IMR-90 (cell line): ENCODE results near the gene DENND2C. TPM values are rescaled to one million over a fixed set of nuclear protein-coding genes. Genes with fewer than 3 reads are reported as not detected.

ENCODE experiments used
- ATAC-seq: fragments of 200-7000 bp; cut with Tn5 transposase; 2 replicates; pipeline ENCODE4 v1.9.1; 2020; ENCODE audit warnings: low read depth, mild to moderate bottlenecking, moderate library complexity
- BruUV-seq: library from RNA; stranded (reverse); fragments of 400-500 nt; replicated peaks from 2 replicates; lab custom pipeline; 2021; lab: Mats Ljungman, UMichigan
- CTCF ChIA-PET: fragments of 300-600 bp; formaldehyde crosslinking; extraction: SDS; loops from one replicate; lab custom pipeline; 2021; ENCODE audit warnings: antibody characterized with exemption; lab: Yijun Ruan, JAX
- POLR2A ChIA-PET: fragments of 300-600 bp; sonication (Branson Sonifier 250); formaldehyde crosslinking; loops from one replicate; lab custom pipeline; 2022; ENCODE audit warnings: antibody characterized with exemption; ENCODE audit not compliant: unreplicated experiment; lab: Charles Lee
- DNase-seq: peaks from one replicate; pipeline ENCODE4 v3.0.0; 2013
- H2AFZ ChIP-seq: replicated peaks from 2 replicates; pipeline ENCODE3; 2013; ENCODE audit warnings: low read length, mild to moderate bottlenecking; ENCODE audit not compliant: poor library complexity
- H2AK5ac ChIP-seq: 2 replicates; pipeline ENCODE4 v1.6.1; 2013; ENCODE audit warnings: low read depth, low read length, inconsistent platforms
- H2AK9ac ChIP-seq: replicated peaks from 2 replicates; pipeline ENCODE3; 2013; ENCODE audit warnings: mild to moderate bottlenecking, low read depth, low read length, moderate library complexity; ENCODE audit not compliant: poor library complexity
- H2BK120ac ChIP-seq: 2 replicates; pipeline ENCODE4 v1.6.1; 2013; ENCODE audit warnings: low read depth, low read length, inconsistent platforms
- H2BK15ac ChIP-seq: 3 replicates; pipeline ENCODE4 v1.6.1; 2013; ENCODE audit warnings: low read depth, low read length, inconsistent platforms
- H2BK20ac ChIP-seq: 2 replicates; pipeline ENCODE4 v1.6.1; 2013; ENCODE audit warnings: low read depth, mild to moderate bottlenecking, inconsistent platforms, low read length, moderate library complexity
- H2BK5ac ChIP-seq: 2 replicates; pipeline ENCODE4 v1.6.1; 2013; ENCODE audit warnings: mild to moderate bottlenecking, low read depth, low read length, inconsistent platforms; ENCODE audit not compliant: poor library complexity, severe bottlenecking
- H3K14ac ChIP-seq: replicated peaks from 2 replicates; pipeline ENCODE4 v1.6.1; 2013; ENCODE audit warnings: low read depth, low read length, inconsistent platforms
- H3K18ac ChIP-seq: 2 replicates; pipeline ENCODE4 v1.6.1; 2013; ENCODE audit warnings: low read depth, low read length, control low read depth
- H3K23ac ChIP-seq: 2 replicates; pipeline ENCODE4 v1.6.1; 2013; ENCODE audit warnings: low read depth, low read length, inconsistent platforms
- H3K27ac ChIP-seq: 2 replicates; pipeline ENCODE4 v1.5.1; 2013; ENCODE audit warnings: mild to moderate bottlenecking, control low read depth, low read length; ENCODE audit not compliant: insufficient read depth
- H3K27me3 ChIP-seq: 2 replicates; pipeline ENCODE4 v1.6.1; 2013; ENCODE audit warnings: low read length; ENCODE audit not compliant: control insufficient read depth, insufficient read depth
- H3K36me3 ChIP-seq: 2 replicates; pipeline ENCODE4 v1.6.1; 2013; ENCODE audit warnings: low read length, mixed read lengths; ENCODE audit not compliant: control insufficient read depth, insufficient read depth
- H3K4ac ChIP-seq: 2 replicates; pipeline ENCODE4 v1.6.1; 2013; ENCODE audit warnings: low read depth, low read length, inconsistent platforms
- H3K4me1 ChIP-seq: 2 replicates; pipeline ENCODE4 v1.6.1; 2013; ENCODE audit warnings: low read length, mixed read lengths; ENCODE audit not compliant: control insufficient read depth, insufficient read depth
- H3K4me2 ChIP-seq: 2 replicates; pipeline ENCODE4 v1.6.1; 2013; ENCODE audit warnings: low read depth, mild to moderate bottlenecking, control low read depth, low read length, moderate library complexity
- H3K4me3 ChIP-seq: 2 replicates; pipeline ENCODE4 v1.5.1; 2013; ENCODE audit warnings: low read depth, mild to moderate bottlenecking, control low read depth, low read length, moderate library complexity; ENCODE audit not compliant: insufficient read depth
- H3K56ac ChIP-seq: 2 replicates; pipeline ENCODE4 v1.6.1; 2013; ENCODE audit warnings: low read length, inconsistent platforms; ENCODE audit not compliant: insufficient read depth; ENCODE audit errors: extremely low read depth
- H3K79me1 ChIP-seq, 2 experiments: 2 replicates each; pipeline ENCODE4 v1.6.1; 2013; ENCODE audit warnings: low read length in 2 of 2, inconsistent platforms in 1 of 2, low read depth in 1 of 2
- H3K9ac ChIP-seq: 2 replicates; pipeline ENCODE4 v1.6.1; 2013; ENCODE audit warnings: low read depth, low read length, control low read depth
- H3K9me1 ChIP-seq: 2 replicates; pipeline ENCODE4 v1.6.1; 2013; ENCODE audit warnings: low read length, inconsistent platforms; ENCODE audit not compliant: insufficient read depth
- H3K9me3 ChIP-seq: 2 replicates; pipeline ENCODE4 v1.6.1; 2013; ENCODE audit warnings: low read length; ENCODE audit not compliant: control insufficient read depth, insufficient read depth
- H4K20me1 ChIP-seq: 2 replicates; pipeline ENCODE4 v1.6.1; 2013; ENCODE audit warnings: low read length, inconsistent platforms; ENCODE audit not compliant: insufficient read depth
- H4K5ac ChIP-seq: 2 replicates; pipeline ENCODE4 v1.6.1; 2013; ENCODE audit warnings: mild to moderate bottlenecking, low read depth, low read length, control low read depth
- H4K8ac ChIP-seq, 2 experiments: 2 replicates each; pipeline ENCODE4 v1.6.1; 2013; ENCODE audit warnings: low read depth in 2 of 2, low read length in 2 of 2, control low read depth in 1 of 2, inconsistent platforms in 1 of 2
- H4K91ac ChIP-seq: 2 replicates; pipeline ENCODE4 v1.6.1; 2013; ENCODE audit warnings: low read depth, low read length, inconsistent platforms; ENCODE audit not compliant: insufficient read depth
- BHLHE40 ChIP-seq: fragments of 150-350 bp; IDR thresholded peaks from 2 replicates; pipeline ENCODE4 v1.6.1; 2016; ENCODE audit warnings: mild to moderate bottlenecking, low read depth, low read length
- CEBPB ChIP-seq: IDR thresholded peaks from 2 replicates; pipeline ENCODE4 v1.6.1; 2012; ENCODE audit warnings: low read depth, low read length, improper control_type of control experiment
- MAFK ChIP-seq: IDR thresholded peaks from 2 replicates; pipeline ENCODE4 v1.6.1; 2012; ENCODE audit warnings: low read depth, low read length, improper control_type of control experiment
- MXI1 ChIP-seq: IDR thresholded peaks from 2 replicates; pipeline ENCODE4 v1.6.1; 2012; ENCODE audit warnings: low read depth, mild to moderate bottlenecking, low read length, moderate library complexity, borderline replicate concordance
- NFE2L2 ChIP-seq: fragments of 150-350 bp; IDR thresholded peaks from 2 replicates; pipeline ENCODE4 v1.6.1; 2016; ENCODE audit warnings: low read depth, mild to moderate bottlenecking, low read length
- POLR2A ChIP-seq: IDR thresholded peaks from 2 replicates; pipeline ENCODE4 v1.6.1; 2012; ENCODE audit warnings: mild to moderate bottlenecking, low read depth, low read length
- RAD21 ChIP-seq: IDR thresholded peaks from 2 replicates; pipeline ENCODE4 v1.6.1; 2012; ENCODE audit warnings: low read length, improper control_type of control experiment
- RFX5 ChIP-seq: IDR thresholded peaks from 2 replicates; pipeline ENCODE4 v1.8.0; 2012; ENCODE audit warnings: low read depth, mild to moderate bottlenecking, low read length, moderate library complexity
- SMC3 ChIP-seq: fragments of 150-350 bp; IDR thresholded peaks from 2 replicates; pipeline ENCODE4 v1.6.1; 2016; ENCODE audit warnings: low read depth, mild to moderate bottlenecking, antibody characterized with exemption, low read length, moderate library complexity
- WGBS, 2 experiments: methylation state at CpG; one replicate each; pipeline versions ENCODE4 v1.1.5 to v1.1.7; 2013; ENCODE audit warnings: missing lambda C conversion rate in 2 of 2; ENCODE audit not compliant: insufficient read length in 1 of 2; ENCODE audit errors: extremely low coverage in 2 of 2; 5-methylcytosine and 5-hydroxymethylcytosine counted together
- dilution Hi-C: fragments of 300-500 bp; cut with HindIII; formaldehyde crosslinking; loops from one replicate; pipeline ENCODE4 v1.14.3; 2018; ENCODE audit warnings: low sequenced_read_pairs; ENCODE audit not compliant: unreplicated experiment
- in situ Hi-C: fragments of 300-500 bp; cut with MboI; formaldehyde crosslinking; loops from 3 replicates; pipeline ENCODE4 v1.14.3; 2019; ENCODE audit warnings: low sequenced_read_pairs, inconsistent platforms, mixed read lengths
- intact Hi-C: fragments of 100-400 bp; cut with micrococcal nuclease; formaldehyde crosslinking; loops from 2 replicates; pipeline ENCODE4 v1.10.0; 2022
- polyA plus RNA-seq, 3 experiments: library from polyadenylated mRNA; depleted of rRNA; stranded (reverse); fragments of >200 nt; gene quantifications; 2 replicates each; pipeline ENCODE4 v1.2.3, GENCODE V29; 2012; ENCODE audit warnings: low replicate concordance in 1 of 3
- total RNA-seq: library from RNA; depleted of rRNA; stranded (reverse); fragments of >200 nt; gene quantifications from 2 replicates; pipeline ENCODE4 v1.2.3, GENCODE V29; 2012
- TF ChIP-seq, protein P1 (sequence below): conservative IDR thresholded peaks from 2 replicates; pipeline ENCODE4 v1.5.1; 2012; ENCODE audit warnings: mild to moderate bottlenecking, low read depth, low read length, improper control_type of control experiment
- TF ChIP-seq, protein P2 (sequence below): fragments of 150-350 bp; IDR thresholded peaks from 2 replicates; pipeline ENCODE4 v1.6.1; 2017; ENCODE audit warnings: mild to moderate bottlenecking, antibody characterized with exemption, low read length, low read depth

Gene DENND2C
- total and polyA plus RNA-seq, 2 of the 4 experiments (the other 2 are of a cell fraction) = 0.58 to 2.2 TPM

DNA sequence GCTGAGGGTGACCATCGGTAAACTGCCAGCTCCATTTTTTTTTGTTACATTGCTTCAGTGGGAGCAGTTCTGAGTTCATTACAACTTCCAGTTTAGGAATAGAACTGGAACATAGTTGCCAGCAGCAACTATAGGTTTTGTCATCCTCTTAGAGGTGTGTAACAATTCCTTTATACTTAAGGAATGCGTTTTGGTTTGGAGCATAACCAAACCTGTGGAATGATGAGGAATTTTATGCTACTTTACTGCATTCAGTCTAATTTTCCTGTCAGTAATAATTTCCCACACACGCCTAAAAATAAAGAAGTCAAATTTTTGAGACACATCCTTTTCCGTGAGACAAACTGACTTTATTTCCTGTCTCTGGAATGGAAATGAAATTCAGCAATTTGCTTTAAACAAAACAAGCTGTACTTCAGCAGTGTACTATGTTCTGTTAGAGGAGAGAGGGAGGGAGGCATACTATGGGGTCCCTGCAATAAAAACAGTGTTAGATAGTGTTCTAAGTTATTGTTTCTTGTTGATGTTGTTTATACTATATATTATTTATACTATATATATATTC is 30.3 kb upstream of the DENND2C start:
- no peaks in the 10 kb centered on the region for H3K4me1 ChIP-seq
- H2BK20ac ChIP-seq = no peak overlapping the region
- BruUV-seq = no TSS peak
- no peak overlapping the region for H4K91ac ChIP-seq
- no peak overlapping the region for H3K4me3 ChIP-seq
- H3K23ac ChIP-seq = no peak overlapping the region
- in situ Hi-C loops (loop anchor here (25.0 kb wide), 1 partner anchor 738 kb away; no protein-coding TSS in a partner anchor), dilution Hi-C loops (no loop called here), intact Hi-C loops (no loop called here)
- H2BK120ac ChIP-seq = no peak overlapping the region
- no peak overlapping the region for H3K27ac ChIP-seq
- no peaks in the 10 kb centered on the region for H3K9me1 ChIP-seq
- H3K18ac ChIP-seq = no peak overlapping the region
- WGBS, 2 experiments = 75% methylated on average over 1 of the region's 4 CpGs; no CpG with 5 or more reads in 1 of the 2 experiments
- H2BK5ac ChIP-seq = no peak overlapping the region
- H2AK9ac ChIP-seq = no peak overlapping the region
- ATAC-seq = no peak
- POLR2A ChIA-PET = interaction anchor here (0.7 kb wide), 1 partner anchor 31 kb away, joined by 4 read pairs; no protein-coding TSS in a partner anchor
- no peak overlapping the region for H3K9ac ChIP-seq
- no peak overlapping the region for H3K4ac ChIP-seq
- H2AK5ac ChIP-seq = no peak overlapping the region
- no peak for DNase-seq
- no peaks in the 10 kb centered on the region for H3K36me3 ChIP-seq
- no peak overlapping the region for H4K8ac ChIP-seq
- H2BK15ac ChIP-seq = no peak overlapping the region
- no peak overlapping the region for H3K14ac ChIP-seq
- TF ChIP-seq CEBPB (no peak), POLR2A (no peak), SMC3 (no peak), BHLHE40 (no peak), RFX5 (no peak), NFE2L2 (no peak), MXI1 (no peak), MAFK (no peak), RAD21 (no peak)
- TF ChIP-seq, protein P1, sequence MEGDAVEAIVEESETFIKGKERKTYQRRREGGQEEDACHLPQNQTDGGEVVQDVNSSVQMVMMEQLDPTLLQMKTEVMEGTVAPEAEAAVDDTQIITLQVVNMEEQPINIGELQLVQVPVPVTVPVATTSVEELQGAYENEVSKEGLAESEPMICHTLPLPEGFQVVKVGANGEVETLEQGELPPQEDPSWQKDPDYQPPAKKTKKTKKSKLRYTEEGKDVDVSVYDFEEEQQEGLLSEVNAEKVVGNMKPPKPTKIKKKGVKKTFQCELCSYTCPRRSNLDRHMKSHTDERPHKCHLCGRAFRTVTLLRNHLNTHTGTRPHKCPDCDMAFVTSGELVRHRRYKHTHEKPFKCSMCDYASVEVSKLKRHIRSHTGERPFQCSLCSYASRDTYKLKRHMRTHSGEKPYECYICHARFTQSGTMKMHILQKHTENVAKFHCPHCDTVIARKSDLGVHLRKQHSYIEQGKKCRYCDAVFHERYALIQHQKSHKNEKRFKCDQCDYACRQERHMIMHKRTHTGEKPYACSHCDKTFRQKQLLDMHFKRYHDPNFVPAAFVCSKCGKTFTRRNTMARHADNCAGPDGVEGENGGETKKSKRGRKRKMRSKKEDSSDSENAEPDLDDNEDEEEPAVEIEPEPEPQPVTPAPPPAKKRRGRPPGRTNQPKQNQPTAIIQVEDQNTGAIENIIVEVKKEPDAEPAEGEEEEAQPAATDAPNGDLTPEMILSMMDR = no peak
- TF ChIP-seq, protein P2, sequence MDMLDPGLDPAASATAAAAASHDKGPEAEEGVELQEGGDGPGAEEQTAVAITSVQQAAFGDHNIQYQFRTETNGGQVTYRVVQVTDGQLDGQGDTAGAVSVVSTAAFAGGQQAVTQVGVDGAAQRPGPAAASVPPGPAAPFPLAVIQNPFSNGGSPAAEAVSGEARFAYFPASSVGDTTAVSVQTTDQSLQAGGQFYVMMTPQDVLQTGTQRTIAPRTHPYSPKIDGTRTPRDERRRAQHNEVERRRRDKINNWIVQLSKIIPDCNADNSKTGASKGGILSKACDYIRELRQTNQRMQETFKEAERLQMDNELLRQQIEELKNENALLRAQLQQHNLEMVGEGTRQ = no peak
- no peak overlapping the region for H4K5ac ChIP-seq
- H4K20me1 ChIP-seq = no peaks in the 10 kb centered on the region
- H3K56ac ChIP-seq = no peak overlapping the region
- H3K4me2 ChIP-seq = no peak overlapping the region
- CTCF ChIA-PET = no interaction called here
- no peak overlapping the region for H2AFZ ChIP-seq
- H3K79me1 ChIP-seq = no peaks in the 10 kb centered on the region
- no peaks in the 10 kb centered on the region; the same call in 1 of the 2 replicates for H3K27me3 ChIP-seq
- no peaks in the 10 kb centered on the region for H3K9me3 ChIP-seq
